C4-2B (cell line): ENCODE data around the gene RASGRF2.

ENCODE experiments used
- ZFX ChIP-seq: fragments of 450-650 bp; IDR thresholded peaks from 2 replicates; pipeline ENCODE4 v1.6.1; 2017
- TF ChIP-seq, protein P1 (sequence below): fragments of 450-650 bp; conservative IDR thresholded peaks from 2 replicates; pipeline ENCODE4 v1.5.1; 2017; ENCODE audit warnings: mild to moderate bottlenecking

DNA sequence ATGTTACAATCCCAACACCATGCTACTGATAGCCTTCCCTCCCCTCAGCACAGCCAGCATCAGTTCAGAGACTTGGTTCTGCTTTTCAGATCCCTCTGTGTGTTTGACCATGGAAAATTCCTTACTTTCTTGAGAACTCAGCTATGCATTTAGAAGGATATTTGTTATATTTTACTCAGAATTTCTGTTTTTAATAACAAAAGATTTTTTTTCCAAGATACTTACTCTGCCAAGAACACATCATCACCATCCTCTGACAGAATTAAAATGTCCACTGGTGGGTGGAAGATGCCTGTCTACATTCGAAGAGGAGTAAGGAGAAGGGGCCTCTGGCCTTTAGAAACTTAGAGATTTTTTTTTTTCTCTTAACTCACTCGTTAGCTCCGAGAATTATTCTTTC, 216.9 kb downstream of the RASGRF2 start:
- TF ChIP-seq, protein P1, sequence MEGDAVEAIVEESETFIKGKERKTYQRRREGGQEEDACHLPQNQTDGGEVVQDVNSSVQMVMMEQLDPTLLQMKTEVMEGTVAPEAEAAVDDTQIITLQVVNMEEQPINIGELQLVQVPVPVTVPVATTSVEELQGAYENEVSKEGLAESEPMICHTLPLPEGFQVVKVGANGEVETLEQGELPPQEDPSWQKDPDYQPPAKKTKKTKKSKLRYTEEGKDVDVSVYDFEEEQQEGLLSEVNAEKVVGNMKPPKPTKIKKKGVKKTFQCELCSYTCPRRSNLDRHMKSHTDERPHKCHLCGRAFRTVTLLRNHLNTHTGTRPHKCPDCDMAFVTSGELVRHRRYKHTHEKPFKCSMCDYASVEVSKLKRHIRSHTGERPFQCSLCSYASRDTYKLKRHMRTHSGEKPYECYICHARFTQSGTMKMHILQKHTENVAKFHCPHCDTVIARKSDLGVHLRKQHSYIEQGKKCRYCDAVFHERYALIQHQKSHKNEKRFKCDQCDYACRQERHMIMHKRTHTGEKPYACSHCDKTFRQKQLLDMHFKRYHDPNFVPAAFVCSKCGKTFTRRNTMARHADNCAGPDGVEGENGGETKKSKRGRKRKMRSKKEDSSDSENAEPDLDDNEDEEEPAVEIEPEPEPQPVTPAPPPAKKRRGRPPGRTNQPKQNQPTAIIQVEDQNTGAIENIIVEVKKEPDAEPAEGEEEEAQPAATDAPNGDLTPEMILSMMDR = no peak
- TF ChIP-seq ZFX = no peak
